ENCODE measurements around the gene TNFRSF6B.

- no peak for TF ChIP-seq POU6F1 (CRISPR knock-in tag; IDR thresholded peaks at IDR 0.05; ENCODE audit: borderline replicate concordance, low read depth)
- TF ChIP-seq, protein P1, sequence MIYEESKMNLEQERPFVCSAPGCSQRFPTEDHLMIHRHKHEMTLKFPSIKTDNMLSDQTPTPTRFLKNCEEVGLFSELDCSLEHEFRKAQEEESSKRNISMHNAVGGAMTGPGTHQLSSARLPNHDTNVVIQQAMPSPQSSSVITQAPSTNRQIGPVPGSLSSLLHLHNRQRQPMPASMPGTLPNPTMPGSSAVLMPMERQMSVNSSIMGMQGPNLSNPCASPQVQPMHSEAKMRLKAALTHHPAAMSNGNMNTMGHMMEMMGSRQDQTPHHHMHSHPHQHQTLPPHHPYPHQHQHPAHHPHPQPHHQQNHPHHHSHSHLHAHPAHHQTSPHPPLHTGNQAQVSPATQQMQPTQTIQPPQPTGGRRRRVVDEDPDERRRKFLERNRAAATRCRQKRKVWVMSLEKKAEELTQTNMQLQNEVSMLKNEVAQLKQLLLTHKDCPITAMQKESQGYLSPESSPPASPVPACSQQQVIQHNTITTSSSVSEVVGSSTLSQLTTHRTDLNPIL (CRISPR knock-in tag; IDR thresholded peaks at IDR 0.05; ENCODE audit: low read depth): no peak
- no peak for TF ChIP-seq OSR1 (CRISPR knock-in tag; IDR thresholded peaks at IDR 0.05)
- TF ChIP-seq ESRRG (CRISPR knock-in tag; IDR thresholded peaks at IDR 0.05): no peak
- TF ChIP-seq GLIS3 (CRISPR knock-in tag; IDR thresholded peaks at IDR 0.05): no peak
- TF ChIP-seq ZFP30 (CRISPR knock-in tag; IDR thresholded peaks at IDR 0.05): no peak
- TF ChIP-seq ZNF565 (CRISPR knock-in tag; conservative IDR thresholded peaks at IDR 0.05; ENCODE audit: low read depth): no peak
Observed at GRCh38 chr20:63691711-63692435, 4.6 kb upstream of the TNFRSF6B start.

Measured in SK-N-SH treated with all-trans-retinoic acid at 6 μM for 48 hours (cell line).